Measurements from ENCODE around the gene GPR3. TPM values are rescaled to one million over a fixed set of nuclear protein-coding genes. Genes with fewer than 3 reads are reported as not detected.

Gene GPR3
- total and polyA plus RNA-seq, 2 experiments from 2014 or later = 1.9 to 2.8 TPM

- Histone ChIP-seq H3K27me3 (no peaks in the 10 kb centered on the region), H3K9me3 (ENCODE audit: low read depth) (no peaks in the 10 kb centered on the region), H3K4me3 (peak overlapping the region; percentile 47), H3K4me1 (ENCODE audit: low read depth) (peaks cover 5% of the 10 kb centered on the region), H3K27ac (peak overlapping the region; percentile 53), H3K36me3 (no peaks in the 10 kb centered on the region)
- no peak for DNase-seq (ENCODE audit: low read depth in 1 of 2, low spot score in 1 of 2)
- TF ChIP-seq CTCF (IDR thresholded peaks at IDR 0.05; ENCODE audit: low read depth, low read length) = no peak
Observed at GRCh38 chr1:27351541-27352107, 40.8 kb upstream of the GPR3 start.

- no peak for TF ChIP-seq CTCF (IDR thresholded peaks at IDR 0.05; ENCODE audit: low read depth, low read length)
- Histone ChIP-seq H3K36me3 (no peaks in the 10 kb centered on the region), H3K4me1 (ENCODE audit: low read depth) (peaks cover 8% of the 10 kb centered on the region)
Observed at GRCh38 chr1:27353166-27353565, 39.3 kb upstream of the GPR3 start.

GRCh38 chr1:27353629-27354028 is 38.8 kb upstream of the GPR3 start:
- H3K4me1 ChIP-seq (ENCODE audit: low read depth) = peaks cover 8% of the 10 kb centered on the region
- no peak for DNase-seq (ENCODE audit: low read depth in 1 of 2, low spot score in 1 of 2)
- peaks cover 5% of the 10 kb centered on the region for H3K27me3 ChIP-seq
- no peak overlapping the region for H3K4me3 ChIP-seq
- no peak for TF ChIP-seq CTCF (IDR thresholded peaks at IDR 0.05; ENCODE audit: low read depth, low read length)
- no peak overlapping the region for H3K27ac ChIP-seq
- no peaks in the 10 kb centered on the region for H3K9me3 ChIP-seq (ENCODE audit: low read depth)
- H3K36me3 ChIP-seq = no peaks in the 10 kb centered on the region

More at GRCh38 chr1:27353166-27353565, 39.3 kb upstream of the GPR3 start:
- no peak for DNase-seq (ENCODE audit: low read depth in 1 of 2, low spot score in 1 of 2)
- H3K9me3 ChIP-seq (ENCODE audit: low read depth) = no peaks in the 10 kb centered on the region
- H3K27ac ChIP-seq = no peak overlapping the region
- peaks cover under 1% of the 10 kb centered on the region for H3K27me3 ChIP-seq
- H3K4me3 ChIP-seq = no peak overlapping the region

- Histone ChIP-seq H3K27ac (no peak overlapping the region), H3K36me3 (no peaks in the 10 kb centered on the region), H3K4me3 (no peak overlapping the region), H3K27me3 (peaks cover 24% of the 10 kb centered on the region), H3K4me1 (ENCODE audit: low read depth) (peaks cover 4% of the 10 kb centered on the region), H3K9me3 (ENCODE audit: low read depth) (no peaks in the 10 kb centered on the region)
- DNase-seq (ENCODE audit: low read depth in 1 of 2, low spot score in 1 of 2) = no peak
- TF ChIP-seq CTCF (IDR thresholded peaks at IDR 0.05; ENCODE audit: low read depth, low read length) = no peak
Observed at GRCh38 chr1:27355683-27356082, 36.7 kb upstream of the GPR3 start.

GRCh38 chr1:27356277-27356618 is 36.2 kb upstream of the GPR3 start:
- H3K4me1 ChIP-seq (ENCODE audit: low read depth) = peaks cover 4% of the 10 kb centered on the region
- no peak for TF ChIP-seq CTCF (IDR thresholded peaks at IDR 0.05; ENCODE audit: low read depth, low read length)
- no peak overlapping the region for H3K4me3 ChIP-seq
- no peak overlapping the region for H3K27ac ChIP-seq
- no peaks in the 10 kb centered on the region for H3K9me3 ChIP-seq (ENCODE audit: low read depth)
- peaks cover 30% of the 10 kb centered on the region for H3K27me3 ChIP-seq
- H3K36me3 ChIP-seq = no peaks in the 10 kb centered on the region
- no peak for DNase-seq (ENCODE audit: low read depth in 1 of 2, low spot score in 1 of 2)
